HEK293 (cell line): ENCODE measurements around the gene ERVMER34-1.

ENCODE experiments used
- CTCF ChIA-PET: fragments of 350-600 bp; formaldehyde crosslinking; extraction: SDS; loops from one replicate; lab custom pipeline; 2021; ENCODE audit warnings: antibody characterized with exemption; lab: Yijun Ruan, JAX
- POLR2A ChIA-PET: fragments of 300-600 bp; formaldehyde crosslinking; extraction: SDS; loops from one replicate; lab custom pipeline; 2020; ENCODE audit warnings: antibody characterized with exemption, inconsistent platforms; lab: Yijun Ruan, JAX
- H3K27ac ChIP-seq: fragments of 200-500 bp; sonication (Bioruptor generic); 2 replicates; pipeline ENCODE4 v1.5.1; 2014; ENCODE audit warnings: low read depth, low read length, control low read depth, inconsistent platforms; ENCODE audit errors: extremely low read depth
- H3K36me3 ChIP-seq, 2 experiments: fragments of 200-500 bp in 1 of 2; sonication (Bioruptor generic) in 1 of 2; 1 replicate in 1 of 2; 2 replicates in 1 of 2; pipeline ENCODE4 v1.5.1; 2014 to 2017; ENCODE audit warnings: inconsistent platforms in 2 of 2, low read length in 2 of 2; ENCODE audit not compliant: control insufficient read depth in 2 of 2, insufficient read depth in 1 of 2
- H3K4me1 ChIP-seq: fragments of 200-500 bp; sonication (Bioruptor generic); 2 replicates; pipeline ENCODE4 v1.5.1; 2014; ENCODE audit warnings: mild to moderate bottlenecking, low read length, inconsistent platforms; ENCODE audit not compliant: control insufficient read depth, insufficient read depth
- H3K4me3 ChIP-seq: 2 replicates; pipeline ENCODE4 v1.5.1; 2011; ENCODE audit warnings: low read depth, mild to moderate bottlenecking, control low read depth, low read length, moderate library complexity
- H3K9me3 ChIP-seq: fragments of 200-500 bp; sonication (Bioruptor generic); 2 replicates; pipeline ENCODE4 v1.5.1; 2014; ENCODE audit warnings: low read depth, low read length, inconsistent platforms; ENCODE audit not compliant: control insufficient read depth, insufficient read depth
- MEIS1 ChIP-seq: sonication (generic); formaldehyde crosslinking; IDR thresholded peaks from 2 replicates; pipeline ENCODE4 v1.8.1; 2022; ENCODE audit warnings: missing genetic modification reagents, mild to moderate bottlenecking, borderline replicate concordance
- TRIM28 ChIP-seq: IDR thresholded peaks from 2 replicates; pipeline ENCODE4 v1.6.1; 2011; ENCODE audit warnings: low read length, control low read depth, borderline replicate concordance
- YY1 ChIP-seq: fragments of 450-650 bp; formaldehyde crosslinking; IDR thresholded peaks from 2 replicates; pipeline ENCODE4 v1.5.1; 2018; ENCODE audit warnings: missing biosample characterization, missing genetic modification characterization
- ZNF202 ChIP-seq: fragments of 450-650 bp; formaldehyde crosslinking; IDR thresholded peaks from 2 replicates; pipeline ENCODE4 v1.5.1; 2016; ENCODE audit warnings: missing biosample characterization, missing genetic modification characterization, borderline replicate concordance
- ZNF223 ChIP-seq: fragments of 450-650 bp; formaldehyde crosslinking; IDR thresholded peaks from 2 replicates; pipeline ENCODE4 v1.5.1; 2016; ENCODE audit warnings: missing biosample characterization, missing genetic modification characterization
- ZNF280D ChIP-seq: fragments of 450-650 bp; formaldehyde crosslinking; IDR thresholded peaks from 2 replicates; pipeline ENCODE4 v1.5.1; 2016; ENCODE audit warnings: missing biosample characterization, missing genetic modification characterization
- ZNF302 ChIP-seq: fragments of 450-650 bp; formaldehyde crosslinking; IDR thresholded peaks from 2 replicates; pipeline ENCODE4 v1.5.1; 2016; ENCODE audit warnings: missing biosample characterization, missing genetic modification characterization, low read depth
- ZNF311 ChIP-seq: fragments of 450-650 bp; formaldehyde crosslinking; IDR thresholded peaks from 2 replicates; pipeline ENCODE4 v1.5.1; 2017; ENCODE audit warnings: missing biosample characterization, missing genetic modification characterization, borderline replicate concordance
- ZNF37A ChIP-seq: fragments of 450-650 bp; IDR thresholded peaks from 2 replicates; pipeline ENCODE4 v1.5.1; 2018; ENCODE audit warnings: missing biosample characterization, missing genetic modification characterization
- ZNF391 ChIP-seq: fragments of 450-650 bp; formaldehyde crosslinking; IDR thresholded peaks from 2 replicates; pipeline ENCODE4 v1.5.1; 2016; ENCODE audit warnings: low read depth, missing biosample characterization, missing genetic modification characterization, borderline replicate concordance
- ZNF747 ChIP-seq: fragments of 450-650 bp; formaldehyde crosslinking; IDR thresholded peaks from 2 replicates; pipeline ENCODE4 v1.5.1; 2016; ENCODE audit warnings: missing biosample characterization, missing genetic modification characterization
- TF ChIP-seq, protein P1 (sequence below): fragments of 450-650 bp; formaldehyde crosslinking; IDR thresholded peaks from 2 replicates; pipeline ENCODE4 v1.5.1; 2016; ENCODE audit warnings: missing biosample characterization, missing genetic modification characterization
- TF ChIP-seq, protein P2 (sequence below): fragments of 450-650 bp; formaldehyde crosslinking; conservative IDR thresholded peaks from 2 replicates; pipeline ENCODE4 v1.5.1; 2016; ENCODE audit warnings: low read depth, missing biosample characterization, missing genetic modification characterization

Gene ERVMER34-1

DNA sequence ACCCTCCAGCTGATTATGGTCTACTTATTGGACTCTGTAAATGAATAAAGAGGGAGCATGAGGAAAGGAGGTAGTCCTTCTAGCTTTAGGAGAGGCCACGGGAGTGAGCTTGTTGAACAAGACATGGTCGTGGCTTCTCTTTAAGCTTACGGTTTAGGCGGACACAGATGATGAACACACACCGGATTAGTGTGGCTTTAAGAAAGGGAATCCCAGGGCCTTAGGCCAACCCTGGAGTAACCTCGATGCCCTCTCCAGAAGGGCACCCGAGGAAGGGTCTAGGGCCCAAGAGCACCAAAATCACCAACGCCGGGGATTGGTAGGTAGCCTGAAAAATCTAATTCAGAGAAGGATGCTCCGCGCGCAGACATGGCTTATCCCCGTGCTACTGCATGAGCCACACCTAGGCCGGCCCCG, 39.4 kb downstream of the ERVMER34-1 start:
- Histone ChIP-seq H3K4me1 (no peaks in the 10 kb centered on the region), H3K27ac (no peak overlapping the region), H3K4me3 (peak overlapping the region; percentile 2; the same call in 1 of the 2 replicates), H3K36me3 (peaks cover 0 to 39% of the 10 kb centered on the region in 2 experiments; a peak in 2 of 3 replicates), H3K9me3 (no peaks in the 10 kb centered on the region)
- ChIA-PET POLR2A (interaction anchor here (0.5 to 4.6 kb wide), 30 partner anchors 8 to 869 kb away, joined by 3 to 74 read pairs (median 4); partner anchors contain the start of genes DCUN1D4, ERVMER34-1 and USP46), CTCF (interaction anchor here (1.0 to 2.0 kb wide), 2 partner anchors 46 to 200 kb away, joined by 3 to 4 read pairs; no protein-coding TSS in a partner anchor)
- TF ChIP-seq ZNF280D (tag by site-specific recombination): no peak
- TF ChIP-seq, protein P1, sequence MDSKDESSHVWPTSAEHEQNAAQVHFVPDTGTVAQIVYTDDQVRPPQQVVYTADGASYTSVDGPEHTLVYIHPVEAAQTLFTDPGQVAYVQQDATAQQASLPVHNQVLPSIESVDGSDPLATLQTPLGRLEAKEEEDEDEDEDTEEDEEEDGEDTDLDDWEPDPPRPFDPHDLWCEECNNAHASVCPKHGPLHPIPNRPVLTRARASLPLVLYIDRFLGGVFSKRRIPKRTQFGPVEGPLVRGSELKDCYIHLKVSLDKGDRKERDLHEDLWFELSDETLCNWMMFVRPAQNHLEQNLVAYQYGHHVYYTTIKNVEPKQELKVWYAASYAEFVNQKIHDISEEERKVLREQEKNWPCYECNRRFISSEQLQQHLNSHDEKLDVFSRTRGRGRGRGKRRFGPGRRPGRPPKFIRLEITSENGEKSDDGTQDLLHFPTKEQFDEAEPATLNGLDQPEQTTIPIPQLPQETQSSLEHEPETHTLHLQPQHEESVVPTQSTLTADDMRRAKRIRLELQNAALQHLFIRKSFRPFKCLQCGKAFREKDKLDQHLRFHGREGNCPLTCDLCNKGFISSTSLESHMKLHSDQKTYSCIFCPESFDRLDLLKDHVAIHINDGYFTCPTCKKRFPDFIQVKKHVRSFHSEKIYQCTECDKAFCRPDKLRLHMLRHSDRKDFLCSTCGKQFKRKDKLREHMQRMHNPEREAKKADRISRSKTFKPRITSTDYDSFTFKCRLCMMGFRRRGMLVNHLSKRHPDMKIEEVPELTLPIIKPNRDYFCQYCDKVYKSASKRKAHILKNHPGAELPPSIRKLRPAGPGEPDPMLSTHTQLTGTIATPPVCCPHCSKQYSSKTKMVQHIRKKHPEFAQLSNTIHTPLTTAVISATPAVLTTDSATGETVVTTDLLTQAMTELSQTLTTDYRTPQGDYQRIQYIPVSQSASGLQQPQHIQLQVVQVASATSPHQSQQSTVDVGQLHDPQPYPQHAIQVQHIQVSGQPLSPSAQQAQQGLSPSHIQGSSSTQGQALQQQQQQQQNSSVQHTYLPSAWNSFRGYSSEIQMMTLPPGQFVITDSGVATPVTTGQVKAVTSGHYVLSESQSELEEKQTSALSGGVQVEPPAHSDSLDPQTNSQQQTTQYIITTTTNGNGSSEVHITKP (tag by site-specific recombination): peak; percentile 58
- TF ChIP-seq TRIM28: 0 out of 2 replicates have a peak, but pooled peaks have one; percentile 47
- peak; percentile 12; the same call in 1 of the 2 replicates for TF ChIP-seq YY1
- no peak for TF ChIP-seq ZNF311 (tag by site-specific recombination)
- TF ChIP-seq, protein P2, sequence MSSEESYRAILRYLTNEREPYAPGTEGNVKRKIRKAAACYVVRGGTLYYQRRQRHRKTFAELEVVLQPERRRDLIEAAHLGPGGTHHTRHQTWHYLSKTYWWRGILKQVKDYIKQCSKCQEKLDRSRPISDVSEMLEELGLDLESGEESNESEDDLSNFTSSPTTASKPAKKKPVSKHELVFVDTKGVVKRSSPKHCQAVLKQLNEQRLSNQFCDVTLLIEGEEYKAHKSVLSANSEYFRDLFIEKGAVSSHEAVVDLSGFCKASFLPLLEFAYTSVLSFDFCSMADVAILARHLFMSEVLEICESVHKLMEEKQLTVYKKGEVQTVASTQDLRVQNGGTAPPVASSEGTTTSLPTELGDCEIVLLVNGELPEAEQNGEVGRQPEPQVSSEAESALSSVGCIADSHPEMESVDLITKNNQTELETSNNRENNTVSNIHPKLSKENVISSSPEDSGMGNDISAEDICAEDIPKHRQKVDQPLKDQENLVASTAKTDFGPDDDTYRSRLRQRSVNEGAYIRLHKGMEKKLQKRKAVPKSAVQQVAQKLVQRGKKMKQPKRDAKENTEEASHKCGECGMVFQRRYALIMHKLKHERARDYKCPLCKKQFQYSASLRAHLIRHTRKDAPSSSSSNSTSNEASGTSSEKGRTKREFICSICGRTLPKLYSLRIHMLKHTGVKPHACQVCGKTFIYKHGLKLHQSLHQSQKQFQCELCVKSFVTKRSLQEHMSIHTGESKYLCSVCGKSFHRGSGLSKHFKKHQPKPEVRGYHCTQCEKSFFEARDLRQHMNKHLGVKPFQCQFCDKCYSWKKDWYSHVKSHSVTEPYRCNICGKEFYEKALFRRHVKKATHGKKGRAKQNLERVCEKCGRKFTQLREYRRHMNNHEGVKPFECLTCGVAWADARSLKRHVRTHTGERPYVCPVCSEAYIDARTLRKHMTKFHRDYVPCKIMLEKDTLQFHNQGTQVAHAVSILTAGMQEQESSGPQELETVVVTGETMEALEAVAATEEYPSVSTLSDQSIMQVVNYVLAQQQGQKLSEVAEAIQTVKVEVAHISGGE (tag by site-specific recombination): 0 out of 2 replicates have a peak, but pooled peaks have one; percentile 6
- TF ChIP-seq ZNF302 (tag by site-specific recombination): no peak

DNA sequence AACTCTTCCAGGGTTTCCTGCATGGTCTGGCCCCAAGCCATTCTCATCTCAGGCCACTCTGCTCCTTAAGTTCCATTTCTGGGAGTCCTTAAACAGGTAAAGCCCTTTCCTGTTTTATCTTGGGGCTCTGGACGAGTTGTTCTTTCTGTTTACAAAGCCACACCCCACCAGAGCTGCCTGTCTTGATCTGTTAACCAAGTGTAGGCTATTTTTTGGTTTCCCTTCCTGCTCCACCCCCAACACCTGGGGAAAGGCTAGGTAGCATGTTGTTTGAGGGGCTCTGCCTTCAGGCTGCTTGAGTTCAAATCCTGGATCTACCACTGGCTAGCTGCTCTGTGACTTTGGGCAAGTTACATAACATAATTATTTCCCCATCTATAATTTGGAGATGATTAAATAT, 40.0 kb downstream of the ERVMER34-1 start:
- POLR2A ChIA-PET: interaction anchor here (1.2 to 4.6 kb wide), 8 partner anchors 7 to 208 kb away, joined by 3 to 74 read pairs (median 8); partner anchors contain the start of gene ERVMER34-1
- Histone ChIP-seq H3K9me3 (no peaks in the 10 kb centered on the region), H3K27ac (no peak overlapping the region), H3K4me1 (no peaks in the 10 kb centered on the region), H3K36me3 (peaks cover 0 to 33% of the 10 kb centered on the region in 2 experiments; a peak in 2 of 3 replicates), H3K4me3 (no peak overlapping the region)
- CTCF ChIA-PET: interaction anchor here (1.0 kb wide), 1 partner anchor 46 kb away, joined by 3 read pairs; no protein-coding TSS in a partner anchor
- no peak for TF ChIP-seq ZNF747
- TF ChIP-seq MEIS1 (CRISPR knock-in tag): no peak
- TF ChIP-seq ZNF202 (tag by site-specific recombination): no peak
- TF ChIP-seq ZNF391 (tag by site-specific recombination): no peak
- no peak for TF ChIP-seq ZNF223 (tag by site-specific recombination)
- TF ChIP-seq ZNF37A (tag by site-specific recombination): no peak
